ENCODE measurements around the gene APOOL.

The APOOL gene

GRCh38 chrX:85113746-85114145, 110.1 kb downstream of the APOOL start:
- Histone ChIP-seq H3K36me3 (ENCODE audit: control insufficient read depth in 2 of 2, insufficient read depth in 2 of 2, low read length in 2 of 2) (no peaks in the 10 kb centered on the region), H3K4me1 (ENCODE audit: control insufficient read depth in 2 of 2, insufficient read depth in 2 of 2, low read length in 2 of 2) (peaks cover 2 to 3% of the 10 kb centered on the region in 2 donors)

DNA sequence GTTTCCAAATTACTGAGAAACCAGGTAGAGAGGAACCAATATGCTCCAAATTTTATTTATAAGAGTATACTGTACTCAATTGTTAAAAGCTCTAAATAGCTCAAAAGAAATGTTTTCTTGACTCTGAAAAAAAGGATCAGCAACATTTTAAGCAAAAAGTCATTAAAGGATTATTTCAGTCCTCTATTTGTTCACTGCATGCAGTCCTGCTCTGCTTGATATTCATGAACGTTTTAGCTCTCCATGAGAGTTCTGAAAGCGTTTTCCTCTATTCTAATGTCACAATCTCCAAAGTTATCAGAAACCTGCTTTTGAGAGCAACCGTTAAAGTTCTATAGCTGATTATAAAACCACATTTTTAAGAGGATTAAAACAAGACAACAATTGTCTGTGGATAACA, 110.5 kb downstream of the APOOL start:
- Histone ChIP-seq H3K4me1 (ENCODE audit: control insufficient read depth in 2 of 2, insufficient read depth in 2 of 2, low read length in 2 of 2) (peaks cover 2 to 3% of the 10 kb centered on the region in 2 donors), H3K36me3 (ENCODE audit: control insufficient read depth in 2 of 2, insufficient read depth in 2 of 2, low read length in 2 of 2) (no peaks in the 10 kb centered on the region), H3K27ac (ENCODE audit: low read depth in 2 of 2, low read length in 2 of 2) (no peak overlapping the region), H3K9me3 (ENCODE audit: control insufficient read depth in 2 of 2, low read length in 2 of 2) (no peaks in the 10 kb centered on the region), H3K27me3 (ENCODE audit: control insufficient read depth in 2 of 2, insufficient read depth in 2 of 2, low read length in 2 of 2) (no peaks in the 10 kb centered on the region), H3K9ac (ENCODE audit: low read depth in 1 of 2, low read length in 2 of 2) (no peak overlapping the region), H3K4me3 (ENCODE audit: low read length in 2 of 2) (no peak overlapping the region)

More at GRCh38 chrX:85113746-85114145, 110.1 kb downstream of the APOOL start:
- no peaks in the 10 kb centered on the region for H3K9me3 ChIP-seq (ENCODE audit: control insufficient read depth in 2 of 2, low read length in 2 of 2)
- no peak overlapping the region for H3K9ac ChIP-seq (ENCODE audit: low read depth in 1 of 2, low read length in 2 of 2)
- H3K27me3 ChIP-seq (ENCODE audit: control insufficient read depth in 2 of 2, insufficient read depth in 2 of 2, low read length in 2 of 2), result no peaks in the 10 kb centered on the region
- no peak overlapping the region for H3K4me3 ChIP-seq (ENCODE audit: low read length in 2 of 2)
- no peak overlapping the region for H3K27ac ChIP-seq (ENCODE audit: low read depth in 2 of 2, low read length in 2 of 2)

GRCh38 chrX:85114776-85115175, 111.1 kb downstream of the APOOL start:
- no peaks in the 10 kb centered on the region for H3K36me3 ChIP-seq (ENCODE audit: control insufficient read depth in 2 of 2, insufficient read depth in 2 of 2, low read length in 2 of 2)
- no peak overlapping the region for H3K4me3 ChIP-seq (ENCODE audit: low read length in 2 of 2)
- no peak overlapping the region for H3K9ac ChIP-seq (ENCODE audit: low read depth in 1 of 2, low read length in 2 of 2)
- H3K4me1 ChIP-seq (ENCODE audit: control insufficient read depth in 2 of 2, insufficient read depth in 2 of 2, low read length in 2 of 2), result peaks cover 2 to 3% of the 10 kb centered on the region in 2 donors
- H3K9me3 ChIP-seq (ENCODE audit: control insufficient read depth in 2 of 2, low read length in 2 of 2), result no peaks in the 10 kb centered on the region
- H3K27ac ChIP-seq (ENCODE audit: low read depth in 2 of 2, low read length in 2 of 2), result no peak overlapping the region
- H3K27me3 ChIP-seq (ENCODE audit: control insufficient read depth in 2 of 2, insufficient read depth in 2 of 2, low read length in 2 of 2), result no peaks in the 10 kb centered on the region

DNA sequence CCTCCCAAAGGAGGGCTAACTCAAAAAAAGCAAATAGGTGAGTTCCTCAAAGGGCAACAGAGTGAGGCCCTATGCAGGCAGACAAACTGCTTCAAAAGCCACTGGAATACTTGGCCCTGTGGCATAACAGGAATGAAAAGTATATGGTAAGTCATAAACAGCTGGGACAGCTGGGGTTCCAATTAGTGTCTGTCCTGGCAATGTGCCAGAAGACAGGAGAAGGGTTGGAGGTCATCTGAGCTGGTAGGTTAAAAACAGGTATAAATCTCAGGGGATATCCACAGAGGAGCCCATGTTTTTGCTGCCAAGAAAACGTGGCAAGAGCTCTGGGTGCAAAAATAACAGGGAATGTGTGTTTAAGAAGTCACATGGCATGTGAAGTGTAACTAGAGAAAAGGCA, 111.6 kb downstream of the APOOL start:
- no peaks in the 10 kb centered on the region for H3K9me3 ChIP-seq (ENCODE audit: control insufficient read depth in 2 of 2, low read length in 2 of 2)
- H3K27me3 ChIP-seq (ENCODE audit: control insufficient read depth in 2 of 2, insufficient read depth in 2 of 2, low read length in 2 of 2), result no peaks in the 10 kb centered on the region
- peaks cover 2 to 3% of the 10 kb centered on the region in 2 donors for H3K4me1 ChIP-seq (ENCODE audit: control insufficient read depth in 2 of 2, insufficient read depth in 2 of 2, low read length in 2 of 2)
- no peak overlapping the region for H3K9ac ChIP-seq (ENCODE audit: low read depth in 1 of 2, low read length in 2 of 2)
- H3K4me3 ChIP-seq (ENCODE audit: low read length in 2 of 2), result no peak overlapping the region
- H3K36me3 ChIP-seq (ENCODE audit: control insufficient read depth in 2 of 2, insufficient read depth in 2 of 2, low read length in 2 of 2), result no peaks in the 10 kb centered on the region
- no peak overlapping the region for H3K27ac ChIP-seq (ENCODE audit: low read depth in 2 of 2, low read length in 2 of 2)

- no peaks in the 10 kb centered on the region for H3K9me3 ChIP-seq (ENCODE audit: control insufficient read depth in 2 of 2, low read length in 2 of 2)
- H3K4me1 ChIP-seq (ENCODE audit: control insufficient read depth in 2 of 2, insufficient read depth in 2 of 2, low read length in 2 of 2), result no peaks in the 10 kb centered on the region
- H3K36me3 ChIP-seq (ENCODE audit: control insufficient read depth in 2 of 2, insufficient read depth in 2 of 2, low read length in 2 of 2), result no peaks in the 10 kb centered on the region
- no peak overlapping the region for H3K9ac ChIP-seq (ENCODE audit: low read depth in 1 of 2, low read length in 2 of 2)
- H3K27me3 ChIP-seq (ENCODE audit: control insufficient read depth in 2 of 2, insufficient read depth in 2 of 2, low read length in 2 of 2), result peaks cover 0 to 2% of the 10 kb centered on the region in 2 donors
- H3K4me3 ChIP-seq (ENCODE audit: low read length in 2 of 2), result no peak overlapping the region
- no peak overlapping the region for H3K27ac ChIP-seq (ENCODE audit: low read depth in 2 of 2, low read length in 2 of 2)
Measured at GRCh38 chrX:85136409-85136808, 132.7 kb downstream of the APOOL start.

- Histone ChIP-seq H3K36me3 (ENCODE audit: control insufficient read depth in 2 of 2, insufficient read depth in 2 of 2, low read length in 2 of 2) (no peaks in the 10 kb centered on the region), H3K9ac (ENCODE audit: low read depth in 1 of 2, low read length in 2 of 2) (no peak overlapping the region), H3K4me3 (ENCODE audit: low read length in 2 of 2) (no peak overlapping the region), H3K9me3 (ENCODE audit: control insufficient read depth in 2 of 2, low read length in 2 of 2) (no peaks in the 10 kb centered on the region), H3K27me3 (ENCODE audit: control insufficient read depth in 2 of 2, insufficient read depth in 2 of 2, low read length in 2 of 2) (peaks cover 0 to 2% of the 10 kb centered on the region in 2 donors), H3K27ac (ENCODE audit: low read depth in 2 of 2, low read length in 2 of 2) (no peak overlapping the region), H3K4me1 (ENCODE audit: control insufficient read depth in 2 of 2, insufficient read depth in 2 of 2, low read length in 2 of 2) (no peaks in the 10 kb centered on the region)
Measured at GRCh38 chrX:85139422-85139821, 135.7 kb downstream of the APOOL start.

DNA sequence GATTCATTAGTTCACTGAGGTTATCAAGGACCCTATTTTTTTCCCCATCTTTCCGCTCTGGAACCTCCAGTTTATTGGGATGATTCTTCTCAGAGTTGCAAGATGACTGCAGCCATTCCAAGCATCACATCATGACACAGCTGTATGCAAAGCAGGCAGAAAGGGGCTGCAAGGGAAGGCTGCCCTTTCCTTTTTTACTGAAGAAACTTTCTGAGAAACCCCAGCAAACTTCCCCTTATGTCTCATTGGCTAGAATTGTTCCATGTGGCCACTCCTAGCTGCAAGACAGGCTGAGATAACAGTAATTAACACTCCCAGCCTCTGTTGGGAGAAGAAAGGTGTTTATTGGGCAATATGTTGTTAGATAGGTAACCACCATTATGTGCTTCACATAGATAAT, 137.3 kb downstream of the APOOL start:
- Histone ChIP-seq H3K36me3 (ENCODE audit: control insufficient read depth in 2 of 2, insufficient read depth in 2 of 2, low read length in 2 of 2) (no peaks in the 10 kb centered on the region), H3K4me1 (ENCODE audit: control insufficient read depth in 2 of 2, insufficient read depth in 2 of 2, low read length in 2 of 2) (no peaks in the 10 kb centered on the region), H3K27ac (ENCODE audit: low read depth in 2 of 2, low read length in 2 of 2) (no peak overlapping the region), H3K4me3 (ENCODE audit: low read length in 2 of 2) (no peak overlapping the region), H3K27me3 (ENCODE audit: control insufficient read depth in 2 of 2, insufficient read depth in 2 of 2, low read length in 2 of 2) (peaks cover 0 to 2% of the 10 kb centered on the region in 2 donors), H3K9ac (ENCODE audit: low read depth in 1 of 2, low read length in 2 of 2) (no peak overlapping the region), H3K9me3 (ENCODE audit: control insufficient read depth in 2 of 2, low read length in 2 of 2) (no peaks in the 10 kb centered on the region)

All from mucosa of rectum (tissue), 2 donors.